HTR-8/SVneo (cell line): Measurements from ENCODE around the gene NCOA6.
A peak's percentile ranks its signal among the peaks of the same experiment; 100 is the strongest.

Experiments used
- DNase-seq: peaks from one replicate; pipeline ENCODE4 v3.0.0; 2011; ENCODE audit warnings: low spot score, mixed read lengths; ENCODE audit not compliant: insufficient read length
- FAIRE-seq: peaks from 2 replicates; lab custom pipeline; 2011; peaks lifted over from hg19 to GRCh38; lab: Jason Lieb, UNC

The NCOA6 gene

DNA sequence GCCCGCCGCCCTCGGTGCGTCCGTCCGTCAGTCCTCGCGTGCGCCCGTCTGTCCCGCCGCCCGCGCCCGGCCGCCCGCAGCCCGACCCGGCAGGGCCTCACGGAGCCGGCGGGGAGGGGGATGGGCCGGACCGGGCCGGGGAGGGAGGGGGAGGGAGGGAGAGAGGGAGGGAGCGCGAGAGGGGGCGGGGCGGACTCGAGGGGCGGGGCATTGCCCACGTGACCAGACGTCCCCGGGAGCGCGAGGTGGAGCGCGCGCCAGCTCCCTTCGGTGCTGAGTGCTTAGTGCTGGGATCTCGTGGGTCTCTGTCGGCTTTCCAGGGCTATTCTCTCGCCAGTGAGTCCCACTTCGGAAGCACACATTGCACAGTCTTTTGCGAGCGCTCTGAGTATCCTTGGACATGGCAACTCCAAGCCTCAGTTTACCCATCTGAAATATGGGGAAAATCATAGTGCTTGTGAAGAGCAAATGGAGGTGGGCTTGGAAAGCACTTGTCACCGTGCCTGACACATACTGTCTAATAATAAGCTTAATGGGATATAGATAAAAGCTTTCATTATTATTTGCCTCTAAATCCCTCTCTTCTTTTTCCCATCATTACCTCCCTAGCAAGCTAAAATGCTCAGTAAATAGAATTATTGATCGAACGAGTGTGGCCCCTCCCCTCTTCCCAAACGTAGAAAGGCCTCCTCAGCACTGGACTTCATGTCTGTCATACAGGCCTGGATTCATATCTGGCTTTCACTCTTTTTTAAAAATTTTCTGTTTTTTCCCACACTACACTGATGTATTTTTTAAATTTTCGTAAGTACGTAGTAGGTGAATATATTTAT is at the start of gene NCOA6:
Gene NCOA6 (minus strand): TSS at position 122 of the 833 bp plus-strand sequence. CDS start 43,296 bp downstream, outside the sequence.
- DNase-seq (peak; percentile 88), FAIRE-seq (no peak)

- DNase-seq (peak; percentile 88), FAIRE-seq (peak; percentile 77)
Observed at GRCh38 chr20:34874094-34874654, 48.7 kb upstream of the NCOA6 start.

- DNase-seq (no peak), FAIRE-seq (no peak)
Observed at GRCh38 chr20:34873583-34874093, 48.2 kb upstream of the NCOA6 start.

DNA sequence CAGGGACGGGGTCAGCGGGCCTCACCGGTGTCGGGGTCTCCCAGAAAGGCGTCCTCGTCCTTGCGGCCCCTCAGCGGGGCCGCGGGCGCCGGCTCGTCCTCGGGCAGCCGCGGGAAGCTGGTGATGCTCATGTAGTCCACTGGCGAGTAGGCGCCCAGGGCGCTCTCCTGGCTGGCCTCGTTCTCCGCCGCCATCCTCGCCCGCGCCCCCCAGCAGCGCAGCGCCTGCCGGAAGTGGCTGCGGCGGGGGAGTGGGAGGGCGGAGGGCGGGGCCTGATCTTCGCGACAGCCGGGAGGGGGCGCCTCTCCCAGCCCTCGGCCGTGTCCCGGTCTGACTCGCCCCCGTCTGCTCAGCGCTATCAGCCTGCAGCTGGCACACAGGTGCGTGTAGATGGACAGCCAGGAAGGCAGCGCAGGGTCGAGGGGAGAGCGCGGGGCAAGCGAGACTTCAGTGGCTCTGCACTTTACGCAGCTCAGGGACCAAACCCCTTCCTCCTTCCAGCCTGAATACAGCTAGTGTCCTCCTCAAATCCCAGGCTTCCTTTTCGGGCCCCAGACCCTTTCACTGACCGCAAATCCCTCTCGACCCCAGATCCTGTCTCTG is 47.3 kb upstream of the NCOA6 start, which contains the start of gene GGT7:
Gene GGT7 (minus strand): TSS at position 235 of the 603 bp plus-strand sequence. CDS start 41 bp downstream, at position 194.
- DNase-seq (peak; percentile 89), FAIRE-seq (peak; percentile 81)

DNA sequence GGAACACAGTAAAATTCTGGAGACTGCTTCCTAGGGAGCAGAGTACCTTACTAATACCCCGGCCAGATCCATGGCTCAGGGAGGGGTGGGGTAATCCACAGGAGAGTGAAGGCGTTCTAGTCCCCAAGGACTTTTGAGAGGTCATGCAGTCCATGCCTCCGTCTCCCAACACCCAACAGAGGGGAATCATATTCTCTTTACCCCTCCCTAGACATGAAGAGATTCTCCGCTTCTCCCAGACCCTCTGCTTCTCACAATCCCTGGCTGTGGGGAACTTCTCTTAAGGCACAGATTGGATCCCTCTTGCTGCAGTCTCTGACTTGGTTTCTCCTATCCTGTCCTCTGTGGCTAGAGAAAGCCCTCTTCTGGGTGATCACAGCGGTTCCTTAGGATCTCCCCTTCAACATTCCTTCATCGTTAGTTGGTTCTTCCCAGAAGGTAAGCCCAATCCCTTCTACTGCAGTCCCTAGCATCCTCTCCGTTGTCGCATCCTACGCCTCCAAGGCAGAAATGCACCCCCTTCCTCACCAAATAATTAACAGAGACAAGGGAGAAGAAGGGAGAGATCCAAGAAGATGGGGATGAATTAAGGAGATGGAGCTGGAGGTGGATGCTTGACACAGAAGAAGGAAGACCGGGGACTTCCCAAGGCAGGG is 46.6 kb upstream of the NCOA6 start:
- FAIRE-seq: no peak
- DNase-seq: no peak

DNA sequence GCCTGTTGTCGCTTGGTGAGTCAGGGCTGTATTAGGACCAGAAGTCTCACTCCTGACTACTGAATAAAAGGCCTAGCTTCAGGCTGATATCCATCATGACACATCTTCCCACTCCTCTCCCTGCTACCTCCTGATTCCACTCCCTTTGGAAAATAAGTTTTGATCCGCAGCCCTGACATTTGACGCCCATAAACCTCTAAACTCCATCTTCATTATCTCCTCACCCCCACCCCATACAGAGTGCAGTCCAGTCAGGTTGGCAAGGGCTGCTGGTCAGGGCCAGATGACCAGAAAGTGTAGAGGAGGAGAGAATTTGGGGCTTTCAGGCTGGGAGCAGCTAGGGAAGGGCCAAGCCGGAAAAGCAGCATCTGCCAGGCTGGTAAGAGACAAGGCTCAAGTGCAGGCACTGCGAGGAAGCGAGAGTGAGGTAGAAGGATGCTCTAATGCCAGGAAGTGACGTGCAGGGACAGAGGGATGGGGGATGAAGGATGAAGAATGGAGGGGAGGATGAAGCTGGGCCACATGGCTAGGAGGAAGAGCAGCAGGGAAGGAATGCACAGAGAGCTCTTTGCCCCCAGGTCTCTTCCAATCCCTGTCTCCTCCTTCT is 46.0 kb upstream of the NCOA6 start:
- no peak for DNase-seq
- FAIRE-seq: no peak

GRCh38 chr20:34864216-34864615 is 38.8 kb upstream of the NCOA6 start:
- FAIRE-seq (no peak), DNase-seq (no peak)

DNA sequence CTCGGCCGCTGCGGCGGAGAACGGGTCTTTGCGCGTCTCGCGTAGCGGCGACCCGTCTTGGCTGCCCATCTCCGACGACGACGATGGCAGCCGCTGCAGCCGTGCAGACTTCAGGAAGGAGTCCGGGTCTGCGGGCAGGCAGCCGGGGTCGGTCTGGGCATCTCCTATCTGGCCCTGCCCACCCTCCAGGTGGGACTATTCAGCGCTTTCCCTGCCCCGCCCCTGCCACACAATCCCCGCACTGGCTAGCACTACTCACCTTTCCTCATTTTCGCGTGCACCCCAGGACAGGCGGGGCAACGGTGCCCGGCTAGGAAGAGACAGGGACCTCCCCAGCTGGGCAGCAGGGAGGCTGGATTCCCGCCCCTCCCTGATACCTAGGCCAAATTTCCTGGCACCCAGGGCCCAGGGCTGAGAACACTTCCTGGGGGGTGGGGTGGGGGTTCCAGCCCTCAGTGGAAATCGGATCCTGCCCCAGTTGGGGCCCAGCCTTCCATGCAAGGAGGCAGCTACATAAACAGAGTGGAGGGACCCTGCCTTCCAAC is 38.0 kb upstream of the NCOA6 start:
- DNase-seq (no peak), FAIRE-seq (no peak)

DNA sequence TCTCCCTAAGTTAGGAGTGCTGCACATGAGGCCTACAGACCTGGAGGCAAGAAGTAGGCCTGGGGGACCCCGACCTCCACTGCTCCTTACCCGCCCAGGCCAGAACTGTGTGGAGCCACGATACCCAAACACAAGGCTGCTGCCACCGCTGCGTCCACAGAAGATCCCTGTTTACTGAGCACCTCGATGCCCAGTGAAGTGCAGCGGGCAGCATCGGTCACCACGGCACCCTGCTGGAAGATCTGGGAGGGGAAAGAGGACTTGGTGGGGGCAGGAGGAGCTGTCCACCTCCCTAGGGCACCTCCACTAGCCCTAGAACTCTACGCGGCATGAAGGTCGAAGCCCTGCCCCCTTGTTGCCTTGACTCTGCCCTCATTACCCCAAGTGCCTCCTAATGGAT is 37.3 kb upstream of the NCOA6 start:
- FAIRE-seq (peak; percentile 55), DNase-seq (no peak)

- no peak for DNase-seq
- FAIRE-seq: no peak
Observed at GRCh38 chr20:34861386-34862084, 36.1 kb upstream of the NCOA6 start.

DNA sequence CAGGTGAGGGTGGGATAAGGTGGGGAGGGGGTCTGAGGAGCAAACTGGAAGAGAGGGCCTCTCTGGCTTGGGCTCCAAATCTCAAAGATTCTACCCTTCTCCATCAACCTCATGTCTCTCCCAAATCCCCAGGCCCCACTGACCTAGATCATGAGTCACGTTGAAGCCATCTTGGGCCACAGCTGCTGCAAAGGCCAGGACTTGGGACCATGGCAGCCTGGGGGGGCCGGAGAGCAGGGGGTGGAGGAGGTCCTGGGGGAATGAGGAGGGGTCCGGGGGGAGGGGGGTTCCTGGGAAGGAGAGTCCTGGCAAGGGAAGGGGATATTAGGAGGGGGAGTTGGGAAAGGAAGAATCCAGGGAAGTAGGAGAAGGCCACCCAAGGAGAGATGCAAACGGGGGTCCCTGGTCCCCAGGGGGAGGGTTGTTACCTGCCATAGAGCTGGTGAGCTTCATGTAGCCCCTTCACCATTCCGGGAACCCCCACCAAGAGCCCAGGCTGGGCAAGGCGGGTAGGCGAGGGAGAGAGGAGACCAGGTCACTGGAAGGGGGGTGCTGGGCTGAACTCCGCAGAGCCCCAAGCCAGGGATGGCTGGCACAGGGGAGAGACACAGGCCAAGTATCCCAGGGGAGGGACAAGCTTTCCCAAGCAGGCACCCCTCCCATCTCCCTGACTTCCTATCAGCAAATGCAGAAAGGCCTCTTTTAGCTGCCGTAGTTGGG is 34.5 kb upstream of the NCOA6 start:
- DNase-seq: no peak
- FAIRE-seq: no peak

DNA sequence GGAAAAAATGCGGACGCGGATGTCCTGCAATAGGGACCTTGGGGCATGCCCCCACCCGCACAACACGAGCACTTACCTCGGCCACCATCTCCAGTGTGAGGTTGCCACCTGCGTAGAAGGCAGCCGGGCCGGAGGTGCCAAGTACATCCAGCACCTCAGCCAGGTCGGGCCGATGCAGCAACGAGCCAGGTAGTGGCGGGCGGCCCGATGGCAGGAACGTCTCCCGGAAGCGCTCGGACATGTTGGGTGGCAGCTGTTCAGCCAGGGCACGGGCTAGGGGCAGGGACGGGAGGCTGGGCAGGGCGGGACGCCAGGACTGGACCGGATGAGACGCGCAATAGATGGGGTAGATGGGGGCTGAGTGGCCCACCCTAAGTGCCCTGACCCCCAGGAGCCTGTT is 33.9 kb upstream of the NCOA6 start:
- DNase-seq (no peak), FAIRE-seq (no peak)

- FAIRE-seq (no peak), DNase-seq (no peak)
Observed at GRCh38 chr20:34852298-34852697, 26.8 kb upstream of the NCOA6 start.

GRCh38 chr20:34850969-34851368 is 25.5 kb upstream of the NCOA6 start:
- DNase-seq: no peak
- no peak for FAIRE-seq

DNA sequence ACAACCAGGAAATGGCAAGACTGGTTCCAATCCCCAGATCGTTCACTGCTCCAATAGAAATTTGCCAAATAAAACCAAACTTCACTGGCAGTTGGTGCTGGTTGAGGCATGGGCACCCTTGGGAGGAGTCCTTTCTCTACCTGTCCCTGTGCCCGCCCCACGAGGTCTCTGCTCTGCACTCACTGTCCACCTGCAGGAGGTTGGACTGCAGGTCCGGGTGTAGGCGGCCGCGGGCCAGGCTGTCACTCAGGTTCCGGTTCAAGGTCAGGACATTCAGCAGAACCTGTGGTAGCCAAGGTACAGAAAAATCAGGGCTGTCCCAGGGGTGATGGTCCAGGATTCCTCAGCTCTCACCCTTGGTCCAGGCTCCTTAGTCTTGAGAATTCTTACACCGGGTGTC is 24.3 kb upstream of the NCOA6 start:
- DNase-seq: no peak
- no peak for FAIRE-seq

DNA sequence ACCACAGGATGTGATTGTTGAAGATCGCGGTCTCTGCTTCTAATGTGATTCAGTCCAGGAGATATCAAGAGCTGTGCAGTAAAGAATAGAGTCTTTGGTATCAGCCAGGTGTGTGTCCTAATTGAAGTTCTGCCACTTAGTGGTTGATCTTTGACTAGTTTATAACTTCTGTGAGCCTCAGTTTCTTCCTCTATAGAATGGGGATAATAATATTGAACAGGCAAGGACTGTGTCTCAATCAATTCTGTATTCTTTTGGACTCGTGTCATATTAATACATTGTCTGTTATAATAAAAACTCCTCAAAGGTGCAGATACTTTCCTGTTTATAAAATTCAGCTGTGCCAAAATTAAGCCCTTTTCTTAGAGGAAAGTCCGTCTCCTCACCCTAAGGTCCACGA is 23.1 kb upstream of the NCOA6 start:
- DNase-seq (no peak), FAIRE-seq (no peak)

- no peak for FAIRE-seq
- no peak for DNase-seq
Observed at GRCh38 chr20:34843421-34843820, 18.0 kb upstream of the NCOA6 start.

GRCh38 chr20:34842143-34842542 is 16.7 kb upstream of the NCOA6 start:
- FAIRE-seq (no peak), DNase-seq (no peak)

- FAIRE-seq: no peak
- peak; percentile 64 for DNase-seq
Observed at GRCh38 chr20:34834459-34834893, 9.0 kb upstream of the NCOA6 start.
